ENCODE results near the gene CDK4.

DNA sequence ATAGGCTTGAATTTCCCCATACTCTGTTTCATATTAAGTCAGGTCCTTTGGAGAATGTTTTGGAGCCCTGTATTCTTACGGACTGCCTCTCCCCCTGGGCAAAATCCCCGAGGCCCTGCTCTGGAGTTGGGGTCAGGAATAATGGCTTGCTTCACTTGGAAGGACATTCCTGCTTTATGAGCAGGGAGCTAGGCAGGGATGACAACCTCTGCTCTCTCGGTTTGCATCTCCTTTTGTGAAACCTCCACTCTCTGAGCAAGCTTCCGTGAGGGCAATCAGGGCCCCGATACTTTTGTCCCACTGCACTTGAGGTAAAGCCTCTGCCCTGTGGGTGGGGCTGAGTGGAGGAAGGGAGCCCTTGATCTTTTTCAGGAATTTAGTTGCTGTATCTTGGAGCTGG is 38.9 kb downstream of the CDK4 start:
- TF ChIP-seq, protein P1, sequence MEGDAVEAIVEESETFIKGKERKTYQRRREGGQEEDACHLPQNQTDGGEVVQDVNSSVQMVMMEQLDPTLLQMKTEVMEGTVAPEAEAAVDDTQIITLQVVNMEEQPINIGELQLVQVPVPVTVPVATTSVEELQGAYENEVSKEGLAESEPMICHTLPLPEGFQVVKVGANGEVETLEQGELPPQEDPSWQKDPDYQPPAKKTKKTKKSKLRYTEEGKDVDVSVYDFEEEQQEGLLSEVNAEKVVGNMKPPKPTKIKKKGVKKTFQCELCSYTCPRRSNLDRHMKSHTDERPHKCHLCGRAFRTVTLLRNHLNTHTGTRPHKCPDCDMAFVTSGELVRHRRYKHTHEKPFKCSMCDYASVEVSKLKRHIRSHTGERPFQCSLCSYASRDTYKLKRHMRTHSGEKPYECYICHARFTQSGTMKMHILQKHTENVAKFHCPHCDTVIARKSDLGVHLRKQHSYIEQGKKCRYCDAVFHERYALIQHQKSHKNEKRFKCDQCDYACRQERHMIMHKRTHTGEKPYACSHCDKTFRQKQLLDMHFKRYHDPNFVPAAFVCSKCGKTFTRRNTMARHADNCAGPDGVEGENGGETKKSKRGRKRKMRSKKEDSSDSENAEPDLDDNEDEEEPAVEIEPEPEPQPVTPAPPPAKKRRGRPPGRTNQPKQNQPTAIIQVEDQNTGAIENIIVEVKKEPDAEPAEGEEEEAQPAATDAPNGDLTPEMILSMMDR (IDR thresholded peaks at IDR 0.05) = no peak
- TF ChIP-seq POLR2A (IDR thresholded peaks at IDR 0.05) (no peak), POLR2AphosphoS5 (IDR thresholded peaks at IDR 0.05; ENCODE audit: insufficient read depth in 1 of 2, low read depth in 1 of 2) (no peak)

Data from vagina (tissue), 2 donors.